Thyroid gland (tissue), 4 donors: ENCODE measurements around the gene CEP120. TPM values are rescaled to one million over a fixed set of nuclear protein-coding genes. Genes with fewer than 3 reads are reported as not detected.

ENCODE experiments used
- DNase-seq, 2 donors: peaks; one replicate each; pipeline ENCODE4 v3.0.0-alpha.2; 2019
- H3K27ac ChIP-seq, 3 donors: fragments of 200-600 bp; sonication (generic); 1 replicate in 2 of 3; 2 replicates in 1 of 3; pipeline ENCODE4 v1.5.1; 2016 to 2019; ENCODE audit warnings: mild to moderate bottlenecking in 1 of 3, moderate library complexity in 1 of 3
- H3K27me3 ChIP-seq: fragments of 200-600 bp; sonication (generic); one replicate; pipeline ENCODE4 v1.5.1; 2019
- H3K36me3 ChIP-seq, 2 donors: fragments of 200-600 bp; sonication (generic); one replicate each; pipeline ENCODE4 v1.5.1; 2016 to 2019
- H3K4me1 ChIP-seq, 2 donors: fragments of 200-600 bp; sonication (generic); one replicate each; pipeline ENCODE4 v1.5.1; 2017 to 2019
- H3K4me3 ChIP-seq, 3 donors: fragments of 200-600 bp; sonication (generic); replicated peaks in 1 of 3; 1 replicate in 2 of 3; 2 replicates in 1 of 3; pipeline ENCODE4 v1.5.1; 2016; ENCODE audit warnings: mild to moderate bottlenecking in 1 of 3
- H3K9me3 ChIP-seq: fragments of 200-600 bp; sonication (generic); one replicate; pipeline ENCODE4 v1.5.1; 2017
- POLR2A ChIP-seq, 2 donors: fragments of 450-650 bp; IDR thresholded peaks; one replicate each; pipeline ENCODE4 v1.6.1; 2017; ENCODE audit warnings: antibody characterized with exemption in 2 of 2, mild to moderate bottlenecking in 2 of 2, moderate library complexity in 1 of 2
- WGBS, 2 donors: methylation state at CpG; one replicate each; pipeline ENCODE4 v1.1.5; 2017; 5-methylcytosine and 5-hydroxymethylcytosine counted together
- intact Hi-C: fragments of 100-400 bp; cut with DNase I; formaldehyde crosslinking; loops from one replicate; pipeline ENCODE4 v1.15.1; 2023
- total RNA-seq, 4 donors: library from RNA; depleted of rRNA; stranded (reverse); fragments of >200 nt; gene quantifications; one replicate each; pipeline ENCODE4 v1.2.3, GENCODE V29; 2016
- TF ChIP-seq, protein P1 (sequence below), 6 experiments: fragments of 200-600 bp in 3 of 6; fragments of 450-650 bp in 3 of 6; sonication (generic) in 3 of 6; IDR thresholded peaks; one replicate each; pipeline ENCODE4 v1.5.1; 2016 to 2019; ENCODE audit warnings: antibody characterized with exemption in 6 of 6, mild to moderate bottlenecking in 2 of 6, inconsistent platforms in 1 of 6, moderate library complexity in 1 of 6

The CEP120 gene
- total RNA-seq, 4 donors from 2014 or later: 21.7 to 32.0 (median 23.6) TPM

GRCh38 chr5:123367739-123368138 is 55.5 kb downstream of the CEP120 start:
- no peaks in the 10 kb centered on the region for H3K4me1 ChIP-seq
- H3K27ac ChIP-seq: no peak overlapping the region
- no peak for TF ChIP-seq POLR2A (IDR thresholded peaks at IDR 0.05)
- TF ChIP-seq, protein P1, sequence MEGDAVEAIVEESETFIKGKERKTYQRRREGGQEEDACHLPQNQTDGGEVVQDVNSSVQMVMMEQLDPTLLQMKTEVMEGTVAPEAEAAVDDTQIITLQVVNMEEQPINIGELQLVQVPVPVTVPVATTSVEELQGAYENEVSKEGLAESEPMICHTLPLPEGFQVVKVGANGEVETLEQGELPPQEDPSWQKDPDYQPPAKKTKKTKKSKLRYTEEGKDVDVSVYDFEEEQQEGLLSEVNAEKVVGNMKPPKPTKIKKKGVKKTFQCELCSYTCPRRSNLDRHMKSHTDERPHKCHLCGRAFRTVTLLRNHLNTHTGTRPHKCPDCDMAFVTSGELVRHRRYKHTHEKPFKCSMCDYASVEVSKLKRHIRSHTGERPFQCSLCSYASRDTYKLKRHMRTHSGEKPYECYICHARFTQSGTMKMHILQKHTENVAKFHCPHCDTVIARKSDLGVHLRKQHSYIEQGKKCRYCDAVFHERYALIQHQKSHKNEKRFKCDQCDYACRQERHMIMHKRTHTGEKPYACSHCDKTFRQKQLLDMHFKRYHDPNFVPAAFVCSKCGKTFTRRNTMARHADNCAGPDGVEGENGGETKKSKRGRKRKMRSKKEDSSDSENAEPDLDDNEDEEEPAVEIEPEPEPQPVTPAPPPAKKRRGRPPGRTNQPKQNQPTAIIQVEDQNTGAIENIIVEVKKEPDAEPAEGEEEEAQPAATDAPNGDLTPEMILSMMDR (IDR thresholded peaks at IDR 0.05): peak in 3 of 6 experiments; percentile 29 to 43 (median 38)
- DNase-seq: no peak
- intact Hi-C loops: no loop called here
- H3K36me3 ChIP-seq: no peaks in the 10 kb centered on the region
- H3K4me3 ChIP-seq: no peak overlapping the region
- no peaks in the 10 kb centered on the region for H3K27me3 ChIP-seq
- WGBS, 2 donors: 86 to 88% methylated on average over 1 of the region's 1 CpG
- no peaks in the 10 kb centered on the region for H3K9me3 ChIP-seq

DNA sequence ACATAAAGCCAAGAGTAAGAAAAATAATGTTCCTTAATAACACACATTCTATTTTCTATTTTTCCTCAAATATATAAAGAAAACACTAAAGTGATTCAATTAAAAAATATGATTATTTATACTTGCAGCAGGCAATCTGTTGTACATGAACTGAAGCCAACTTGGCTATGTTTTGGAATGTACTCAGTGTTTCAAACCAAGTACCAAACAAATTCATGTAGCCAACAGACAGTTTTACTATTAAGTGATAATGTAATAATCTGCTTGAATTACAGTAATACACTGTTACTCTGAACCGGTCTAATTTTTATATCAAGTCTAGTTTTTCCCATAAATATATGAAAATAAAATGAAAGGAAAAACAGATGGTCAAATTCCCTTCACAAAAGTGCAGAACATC is 58.0 kb downstream of the CEP120 start:
- no peak for TF ChIP-seq POLR2A (IDR thresholded peaks at IDR 0.05)
- TF ChIP-seq, protein P1 (IDR thresholded peaks at IDR 0.05): no peak
- Histone ChIP-seq H3K36me3 (no peaks in the 10 kb centered on the region), H3K27me3 (no peaks in the 10 kb centered on the region), H3K9me3 (no peaks in the 10 kb centered on the region), H3K27ac (no peak overlapping the region), H3K4me1 (no peaks in the 10 kb centered on the region), H3K4me3 (no peak overlapping the region)
- intact Hi-C loops: no loop called here
- DNase-seq: no peak
- 72 to 81% methylated on average over 1 of the region's 1 CpG for WGBS, 2 donors

DNA sequence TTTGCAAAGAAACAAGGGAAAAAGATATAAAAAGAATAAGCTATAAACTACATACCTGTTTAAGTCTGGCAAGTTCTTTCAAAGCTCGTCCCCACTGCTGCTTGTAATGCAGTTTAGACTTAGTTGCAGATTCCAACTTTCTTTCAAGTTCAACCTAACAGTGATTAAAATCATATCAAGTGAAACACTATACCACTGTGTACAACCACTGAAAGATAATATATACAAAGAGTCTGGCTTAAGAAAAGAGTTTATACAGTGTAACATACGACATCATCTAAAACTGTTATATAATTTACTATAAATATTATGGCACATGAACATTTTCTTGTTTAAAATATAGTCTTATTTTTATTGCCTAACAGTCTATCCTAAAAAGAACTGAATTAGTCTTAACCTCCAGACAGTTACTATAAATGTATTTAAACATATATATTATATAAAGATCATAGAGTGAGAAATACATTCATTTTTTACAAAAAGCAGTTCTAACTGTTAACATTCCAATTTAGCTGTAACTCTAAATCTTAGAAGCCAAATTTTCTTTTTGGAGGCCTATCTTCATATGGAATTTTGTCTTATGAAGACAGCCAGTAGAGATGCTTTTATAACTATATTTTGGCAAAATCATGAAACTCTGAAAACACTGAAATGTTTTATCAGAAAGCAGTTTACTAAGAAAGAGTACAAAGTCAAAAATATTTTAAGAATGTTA is 58.6 kb downstream of the CEP120 start:
- DNase-seq: no peak
- Histone ChIP-seq H3K27me3 (no peaks in the 10 kb centered on the region), H3K4me3 (no peak overlapping the region), H3K4me1 (no peaks in the 10 kb centered on the region), H3K9me3 (no peaks in the 10 kb centered on the region), H3K36me3 (no peaks in the 10 kb centered on the region), H3K27ac (no peak overlapping the region)
- intact Hi-C loops: no loop called here
- WGBS, 2 donors: 85 to 93% methylated on average over 2 of the region's 2 CpGs
- TF ChIP-seq, protein P1 (IDR thresholded peaks at IDR 0.05): no peak
- TF ChIP-seq POLR2A (IDR thresholded peaks at IDR 0.05): no peak

DNA sequence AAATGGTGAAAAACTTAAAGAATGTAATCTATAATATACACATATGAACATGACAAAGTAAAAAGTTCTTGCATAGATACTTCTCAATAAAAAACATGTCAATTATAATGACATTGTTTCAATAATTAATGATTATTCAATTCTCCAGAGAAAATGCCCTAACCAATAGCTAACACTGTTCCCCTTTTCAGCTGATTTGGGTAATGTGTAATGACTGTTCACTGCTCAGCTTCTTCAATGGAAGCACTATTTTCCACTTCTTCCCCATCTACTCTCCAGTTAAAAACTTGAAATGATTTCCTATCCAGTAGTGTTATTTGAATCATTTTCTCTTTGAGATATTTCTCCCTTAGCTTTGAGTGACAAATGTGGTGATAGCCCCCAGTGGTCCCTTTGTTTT is 62.3 kb downstream of the CEP120 start:
- Histone ChIP-seq H3K27ac (no peak overlapping the region), H3K4me1 (no peaks in the 10 kb centered on the region)
- intact Hi-C loops: no loop called here

GRCh38 chr5:123360201-123360571 is 63.0 kb downstream of the CEP120 start:
- Histone ChIP-seq H3K4me3 (no peak overlapping the region), H3K4me1 (no peaks in the 10 kb centered on the region), H3K27ac (no peak overlapping the region), H3K27me3 (no peaks in the 10 kb centered on the region), H3K9me3 (no peaks in the 10 kb centered on the region), H3K36me3 (no peaks in the 10 kb centered on the region)
- intact Hi-C loops: no loop called here
- no peak for DNase-seq
- TF ChIP-seq POLR2A (IDR thresholded peaks at IDR 0.05): no peak
- TF ChIP-seq, protein P1 (IDR thresholded peaks at IDR 0.05): no peak

More for the DNA sequence above, 62.3 kb downstream of the CEP120 start:
- TF ChIP-seq, protein P1 (IDR thresholded peaks at IDR 0.05): no peak
- TF ChIP-seq POLR2A (IDR thresholded peaks at IDR 0.05): no peak
- H3K27me3 ChIP-seq: no peaks in the 10 kb centered on the region
- H3K36me3 ChIP-seq: no peaks in the 10 kb centered on the region
- DNase-seq: no peak
- no peak overlapping the region for H3K4me3 ChIP-seq
- H3K9me3 ChIP-seq: no peaks in the 10 kb centered on the region
